LNCAP (cell line): Measurements from ENCODE around the gene SS18L1.

Source experiments
- TF ChIP-seq, protein P1 (sequence below): fragments of 450-650 bp; IDR thresholded peaks from 2 replicates; pipeline ENCODE4 v1.5.1; 2017; ENCODE audit warnings: mild to moderate bottlenecking

The SS18L1 gene

GRCh38 chr20:62208061-62208794 lies 64.7 kb downstream of the SS18L1 start:
- TF ChIP-seq, protein P1, sequence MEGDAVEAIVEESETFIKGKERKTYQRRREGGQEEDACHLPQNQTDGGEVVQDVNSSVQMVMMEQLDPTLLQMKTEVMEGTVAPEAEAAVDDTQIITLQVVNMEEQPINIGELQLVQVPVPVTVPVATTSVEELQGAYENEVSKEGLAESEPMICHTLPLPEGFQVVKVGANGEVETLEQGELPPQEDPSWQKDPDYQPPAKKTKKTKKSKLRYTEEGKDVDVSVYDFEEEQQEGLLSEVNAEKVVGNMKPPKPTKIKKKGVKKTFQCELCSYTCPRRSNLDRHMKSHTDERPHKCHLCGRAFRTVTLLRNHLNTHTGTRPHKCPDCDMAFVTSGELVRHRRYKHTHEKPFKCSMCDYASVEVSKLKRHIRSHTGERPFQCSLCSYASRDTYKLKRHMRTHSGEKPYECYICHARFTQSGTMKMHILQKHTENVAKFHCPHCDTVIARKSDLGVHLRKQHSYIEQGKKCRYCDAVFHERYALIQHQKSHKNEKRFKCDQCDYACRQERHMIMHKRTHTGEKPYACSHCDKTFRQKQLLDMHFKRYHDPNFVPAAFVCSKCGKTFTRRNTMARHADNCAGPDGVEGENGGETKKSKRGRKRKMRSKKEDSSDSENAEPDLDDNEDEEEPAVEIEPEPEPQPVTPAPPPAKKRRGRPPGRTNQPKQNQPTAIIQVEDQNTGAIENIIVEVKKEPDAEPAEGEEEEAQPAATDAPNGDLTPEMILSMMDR, result no peak

GRCh38 chr20:62208795-62209755 lies 65.5 kb downstream of the SS18L1 start:
- TF ChIP-seq, protein P1, result no peak

- TF ChIP-seq, protein P1, result no peak
These were observed 66.4 kb downstream of the SS18L1 start for GRCh38 chr20:62209850-62210495.

DNA sequence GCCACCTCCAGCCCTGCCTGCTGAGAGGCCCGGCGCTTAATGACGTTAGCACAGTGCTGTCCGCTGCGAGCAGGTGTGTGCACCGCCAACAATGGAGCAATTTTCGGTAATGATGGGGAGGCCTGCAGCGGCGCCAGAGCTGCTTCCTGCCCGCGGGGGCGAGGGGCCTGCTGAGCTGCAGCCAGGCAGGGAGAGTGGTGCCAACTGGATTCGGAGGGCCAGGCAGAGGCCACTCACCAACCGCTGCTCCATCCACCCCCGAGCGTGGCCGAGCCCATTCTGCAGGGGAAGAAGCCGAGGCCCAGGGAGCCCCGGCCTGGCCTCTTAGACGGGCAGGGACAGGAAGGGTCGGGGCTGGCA lies 66.9 kb downstream of the SS18L1 start:
- TF ChIP-seq, protein P1, result no peak

GRCh38 chr20:62211216-62211615 lies 67.6 kb downstream of the SS18L1 start:
- TF ChIP-seq, protein P1, result no peak

GRCh38 chr20:62211769-62212288 lies 68.3 kb downstream of the SS18L1 start:
- TF ChIP-seq, protein P1, result no peak

DNA sequence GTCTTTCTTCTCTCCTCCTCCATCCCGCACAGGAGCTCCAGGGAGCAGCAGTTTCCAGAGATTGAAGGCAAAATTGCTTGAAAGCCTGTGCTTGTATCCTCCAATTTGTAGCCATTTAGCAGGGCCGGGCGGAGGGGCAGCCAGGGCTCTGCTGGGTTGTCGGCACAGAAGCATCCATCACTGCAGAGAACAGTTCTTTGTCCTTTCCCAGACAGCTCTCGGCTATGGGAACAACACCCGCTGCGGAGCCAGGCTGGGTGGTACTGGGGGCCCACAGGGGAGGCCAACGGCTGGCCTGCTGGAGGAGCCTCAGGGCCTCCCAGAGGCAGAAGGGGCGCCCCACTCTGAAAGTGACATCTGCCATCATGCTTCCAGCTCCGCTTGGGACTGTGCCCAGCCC lies 68.7 kb downstream of the SS18L1 start:
- TF ChIP-seq, protein P1, result no peak
